HS-5 (cell line): Measurements from ENCODE around the gene CD33.

Experiments
- DNase-seq: peaks from one replicate; pipeline ENCODE4 v3.0.0-alpha.2; 2012; ENCODE audit warnings: low read depth

The CD33 gene

GRCh38 chr19:51258165-51259160, 33.6 kb downstream of the CD33 start:
- DNase-seq = no peak

GRCh38 chr19:51259348-51260245, 34.7 kb downstream of the CD33 start:
- DNase-seq = no peak

- DNase-seq = no peak
These were observed 38.9 kb downstream of the CD33 start for GRCh38 chr19:51263808-51264207.

GRCh38 chr19:51271067-51271466, 46.2 kb downstream of the CD33 start:
- DNase-seq = no peak

GRCh38 chr19:51272183-51272810, 47.4 kb downstream of the CD33 start:
- no peak for DNase-seq

GRCh38 chr19:51274049-51274770, 49.3 kb downstream of the CD33 start:
- no peak for DNase-seq

GRCh38 chr19:51277112-51277511, 52.2 kb downstream of the CD33 start:
- no peak for DNase-seq

- no peak for DNase-seq
These were observed 57.5 kb downstream of the CD33 start for GRCh38 chr19:51282335-51282734.

- DNase-seq = no peak
These were observed 60.8 kb downstream of the CD33 start for GRCh38 chr19:51285682-51286081.
